Aortic smooth muscle cell (primary cell): ENCODE data around the gene TTC22. TPM values are rescaled to one million over a fixed set of nuclear protein-coding genes. Genes with fewer than 3 reads are reported as not detected.

ENCODE experiments used
- total RNA-seq: library from RNA; depleted of rRNA; stranded (reverse); fragments of >200 nt; gene quantifications from 2 replicates; pipeline ENCODE4 v1.2.3, GENCODE V29; 2014

The TTC22 gene
- total RNA-seq, result under 0.01 TPM in 1 of 2 replicates, not detected in the other

GRCh38 chr1:54800899-54801759 is at the start of gene TTC22:
Gene TTC22 (minus strand): TSS chr1:54801323. CDS start chr1:54801163, 160 bp downstream.

DNA sequence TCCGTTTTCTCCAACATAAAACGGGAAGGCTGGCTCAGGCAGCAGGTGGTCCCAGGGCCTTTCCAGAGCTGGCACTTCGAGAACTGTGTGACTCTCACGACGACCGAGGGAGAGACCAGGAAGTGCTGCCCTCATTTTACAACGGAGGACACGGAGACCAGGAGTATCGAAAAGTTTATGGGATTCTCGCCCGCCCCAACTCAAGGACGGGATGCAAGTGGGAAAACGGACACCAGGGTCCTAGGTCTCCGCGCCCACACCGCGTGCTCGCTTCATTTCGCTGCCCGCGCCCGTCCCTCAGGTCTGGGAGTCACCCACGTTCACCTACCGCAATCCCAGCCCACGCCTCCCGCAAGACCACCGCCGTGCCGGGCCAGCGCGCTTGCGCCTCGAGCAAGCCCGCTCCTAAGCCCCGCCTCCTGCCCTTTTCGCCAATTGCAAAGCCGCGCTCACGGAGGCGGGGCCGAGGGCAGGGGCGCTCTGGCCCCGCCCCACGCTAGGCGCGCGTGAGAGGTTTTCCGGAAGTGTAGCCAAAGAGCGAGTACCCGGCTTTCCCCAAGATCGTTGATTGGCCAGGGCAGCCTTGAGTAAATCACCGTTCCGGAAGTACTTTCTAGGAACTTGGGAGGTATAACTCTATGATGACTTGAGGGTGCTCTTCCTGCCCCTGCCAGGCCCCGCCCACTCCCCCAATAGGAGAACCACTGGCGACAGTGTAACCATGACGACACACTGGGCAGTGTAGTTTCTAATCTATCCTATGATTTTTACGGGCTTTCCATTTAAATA is 36.8 kb downstream of the TTC22 start, which contains the start of gene PARS2:
PARS2 (minus strand) TSS at position 391 of the 789 bp plus-strand sequence. CDS start 5,362 bp downstream, outside the sequence.

Other genes starting within 250 kb of the TTC22 start
- not detected in 2 replicates for gene FAM151A, start 177.8 kb downstream of the TTC22 start, total RNA-seq
- 0.75 and 0.79 TPM in 2 replicates for gene MROH7, start 159.5 kb downstream of the TTC22 start, total RNA-seq
- 16.0 and 19.4 TPM in 2 replicates for gene TTC4, start 85.5 kb downstream of the TTC22 start, total RNA-seq
- 3.0 and 3.5 TPM in 2 replicates for gene PARS2, start 36.8 kb downstream of the TTC22 start, total RNA-seq
- 44.0 and 52.2 TPM in 2 replicates for gene DHCR24, start 85.9 kb upstream of the TTC22 start, total RNA-seq
- not detected in 2 replicates for gene TMEM61, start 179.3 kb upstream of the TTC22 start, total RNA-seq
- not detected in 2 replicates for gene BSND, start 197.6 kb upstream of the TTC22 start, total RNA-seq
- 0.25 and 0.40 TPM in 2 replicates for gene PCSK9, start 238.2 kb upstream of the TTC22 start, total RNA-seq